WTC11 (cell line): ENCODE results near the gene EDDM13.

ENCODE experiments used
- CREB1 ChIP-seq: sonication (generic); formaldehyde crosslinking; IDR thresholded peaks from 2 replicates; pipeline ENCODE4 v1.8.0; 2023; ENCODE audit warnings: mild to moderate bottlenecking, missing genetic modification reagents
- ELF4 ChIP-seq: sonication (generic); formaldehyde crosslinking; IDR thresholded peaks from 2 replicates; pipeline ENCODE4 v1.8.1; 2022; ENCODE audit warnings: low read depth, mild to moderate bottlenecking, moderate library complexity, missing genetic modification reagents
- KAT7 ChIP-seq: sonication (generic); formaldehyde crosslinking; IDR thresholded peaks from 2 replicates; pipeline ENCODE4 v1.8.1; 2023; ENCODE audit warnings: missing genetic modification reagents, mild to moderate bottlenecking, borderline replicate concordance
- MXD4 ChIP-seq: fragments of 250-450 bp; sonication (Bioruptor Pico); IDR thresholded peaks from 2 replicates; pipeline ENCODE4 v1.8.0; 2021; ENCODE audit warnings: mild to moderate bottlenecking, moderate library complexity, borderline replicate concordance
- NR2C2 ChIP-seq: sonication (generic); formaldehyde crosslinking; IDR thresholded peaks from 2 replicates; pipeline ENCODE4 v1.8.0; 2022; ENCODE audit warnings: mild to moderate bottlenecking, missing genetic modification reagents
- SOX15 ChIP-seq: fragments of 250-450 bp; sonication (Bioruptor Pico); IDR thresholded peaks from 2 replicates; pipeline ENCODE4 v1.9.0; 2021; ENCODE audit warnings: mild to moderate bottlenecking
- ZNF121 ChIP-seq: sonication (generic); formaldehyde crosslinking; IDR thresholded peaks from 2 replicates; pipeline ENCODE4 v1.8.0; 2023; ENCODE audit warnings: missing genetic modification reagents
- ZNF317 ChIP-seq: sonication (generic); formaldehyde crosslinking; IDR thresholded peaks from 2 replicates; pipeline ENCODE4 v1.8.1; 2023; ENCODE audit warnings: low read depth, mild to moderate bottlenecking, moderate library complexity, missing genetic modification reagents, borderline replicate concordance
- TF ChIP-seq, protein P1 (sequence below): fragments of 200-600 bp; IDR thresholded peaks from 2 replicates; pipeline ENCODE4 v1.8.0; 2022; ENCODE audit warnings: antibody characterized with exemption
- TF ChIP-seq, protein P2 (sequence below): fragments of 250-450 bp; sonication (Bioruptor Pico); IDR thresholded peaks from 2 replicates; pipeline ENCODE4 v2.1.2; 2022; ENCODE audit warnings: mild to moderate bottlenecking, moderate library complexity
- TF ChIP-seq, protein P3 (sequence below): sonication (generic); formaldehyde crosslinking; IDR thresholded peaks from 2 replicates; pipeline ENCODE4 v1.8.0; 2022; ENCODE audit warnings: mild to moderate bottlenecking, missing genetic modification reagents
- TF ChIP-seq, protein P4 (sequence below): sonication (generic); formaldehyde crosslinking; IDR thresholded peaks from 2 replicates; pipeline ENCODE4 v1.8.1; 2022; ENCODE audit warnings: low read depth, mild to moderate bottlenecking, moderate library complexity, missing genetic modification reagents, borderline replicate concordance

DNA sequence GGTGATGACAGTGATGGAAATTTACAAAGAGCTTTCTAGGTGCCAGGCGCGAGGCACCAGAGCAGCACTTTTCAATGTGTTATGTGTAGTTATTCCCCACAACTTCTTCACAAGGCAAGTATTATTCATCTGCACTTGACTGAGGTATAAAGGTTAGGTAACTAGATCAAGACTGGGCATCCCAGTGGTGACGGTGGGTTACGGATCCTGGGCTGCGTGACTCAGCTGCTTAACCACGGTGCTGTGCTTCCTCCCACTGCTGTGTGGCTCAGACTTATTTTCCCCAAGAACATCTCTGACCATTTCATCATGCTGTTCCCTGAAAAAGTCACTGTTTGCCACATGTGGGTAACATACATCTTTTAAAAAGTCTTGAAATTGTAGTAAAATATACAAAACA, 19.3 kb downstream of the EDDM13 start:
- TF ChIP-seq, protein P1, sequence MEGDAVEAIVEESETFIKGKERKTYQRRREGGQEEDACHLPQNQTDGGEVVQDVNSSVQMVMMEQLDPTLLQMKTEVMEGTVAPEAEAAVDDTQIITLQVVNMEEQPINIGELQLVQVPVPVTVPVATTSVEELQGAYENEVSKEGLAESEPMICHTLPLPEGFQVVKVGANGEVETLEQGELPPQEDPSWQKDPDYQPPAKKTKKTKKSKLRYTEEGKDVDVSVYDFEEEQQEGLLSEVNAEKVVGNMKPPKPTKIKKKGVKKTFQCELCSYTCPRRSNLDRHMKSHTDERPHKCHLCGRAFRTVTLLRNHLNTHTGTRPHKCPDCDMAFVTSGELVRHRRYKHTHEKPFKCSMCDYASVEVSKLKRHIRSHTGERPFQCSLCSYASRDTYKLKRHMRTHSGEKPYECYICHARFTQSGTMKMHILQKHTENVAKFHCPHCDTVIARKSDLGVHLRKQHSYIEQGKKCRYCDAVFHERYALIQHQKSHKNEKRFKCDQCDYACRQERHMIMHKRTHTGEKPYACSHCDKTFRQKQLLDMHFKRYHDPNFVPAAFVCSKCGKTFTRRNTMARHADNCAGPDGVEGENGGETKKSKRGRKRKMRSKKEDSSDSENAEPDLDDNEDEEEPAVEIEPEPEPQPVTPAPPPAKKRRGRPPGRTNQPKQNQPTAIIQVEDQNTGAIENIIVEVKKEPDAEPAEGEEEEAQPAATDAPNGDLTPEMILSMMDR, result no peak
- TF ChIP-seq, protein P2, sequence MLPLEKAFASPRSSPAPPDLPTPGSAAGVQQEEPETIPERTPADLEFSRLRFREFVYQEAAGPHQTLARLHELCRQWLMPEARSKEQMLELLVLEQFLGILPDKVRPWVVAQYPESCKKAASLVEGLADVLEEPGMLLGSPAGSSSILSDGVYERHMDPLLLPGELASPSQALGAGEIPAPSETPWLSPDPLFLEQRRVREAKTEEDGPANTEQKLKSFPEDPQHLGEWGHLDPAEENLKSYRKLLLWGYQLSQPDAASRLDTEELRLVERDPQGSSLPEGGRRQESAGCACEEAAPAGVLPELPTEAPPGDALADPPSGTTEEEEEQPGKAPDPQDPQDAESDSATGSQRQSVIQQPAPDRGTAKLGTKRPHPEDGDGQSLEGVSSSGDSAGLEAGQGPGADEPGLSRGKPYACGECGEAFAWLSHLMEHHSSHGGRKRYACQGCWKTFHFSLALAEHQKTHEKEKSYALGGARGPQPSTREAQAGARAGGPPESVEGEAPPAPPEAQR, result no peak
- TF ChIP-seq CREB1 (CRISPR knock-in tag) (no peak), ZNF317 (CRISPR knock-in tag) (no peak), NR2C2 (CRISPR knock-in tag) (no peak), ELF4 (CRISPR knock-in tag) (no peak), SOX15 (CRISPR knock-in tag) (no peak), MXD4 (no peak), KAT7 (no peak), ZNF121 (CRISPR knock-in tag) (no peak)
- TF ChIP-seq, protein P3, sequence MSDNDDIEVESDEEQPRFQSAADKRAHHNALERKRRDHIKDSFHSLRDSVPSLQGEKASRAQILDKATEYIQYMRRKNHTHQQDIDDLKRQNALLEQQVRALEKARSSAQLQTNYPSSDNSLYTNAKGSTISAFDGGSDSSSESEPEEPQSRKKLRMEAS (CRISPR knock-in tag), result no peak
- TF ChIP-seq, protein P4, sequence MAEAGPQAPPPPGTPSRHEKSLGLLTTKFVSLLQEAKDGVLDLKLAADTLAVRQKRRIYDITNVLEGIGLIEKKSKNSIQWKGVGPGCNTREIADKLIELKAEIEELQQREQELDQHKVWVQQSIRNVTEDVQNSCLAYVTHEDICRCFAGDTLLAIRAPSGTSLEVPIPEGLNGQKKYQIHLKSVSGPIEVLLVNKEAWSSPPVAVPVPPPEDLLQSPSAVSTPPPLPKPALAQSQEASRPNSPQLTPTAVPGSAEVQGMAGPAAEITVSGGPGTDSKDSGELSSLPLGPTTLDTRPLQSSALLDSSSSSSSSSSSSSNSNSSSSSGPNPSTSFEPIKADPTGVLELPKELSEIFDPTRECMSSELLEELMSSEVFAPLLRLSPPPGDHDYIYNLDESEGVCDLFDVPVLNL (CRISPR knock-in tag), result no peak
